HG02884 (cell line): ENCODE results near the gene PRLH.
"Not testable (repeated sequence)": the region's sequence is repeated elsewhere in the genome, so short reads cannot be mapped to it uniquely, and the experiment has no call there.

Experiments
- ATAC-seq: cut with Tn5 transposase; IDR thresholded peaks from one replicate; pipeline ENCODE4 v1.9.1; 2021; ENCODE audit warnings: mild to moderate bottlenecking, moderate library complexity; ENCODE audit not compliant: unreplicated experiment

The PRLH gene

DNA sequence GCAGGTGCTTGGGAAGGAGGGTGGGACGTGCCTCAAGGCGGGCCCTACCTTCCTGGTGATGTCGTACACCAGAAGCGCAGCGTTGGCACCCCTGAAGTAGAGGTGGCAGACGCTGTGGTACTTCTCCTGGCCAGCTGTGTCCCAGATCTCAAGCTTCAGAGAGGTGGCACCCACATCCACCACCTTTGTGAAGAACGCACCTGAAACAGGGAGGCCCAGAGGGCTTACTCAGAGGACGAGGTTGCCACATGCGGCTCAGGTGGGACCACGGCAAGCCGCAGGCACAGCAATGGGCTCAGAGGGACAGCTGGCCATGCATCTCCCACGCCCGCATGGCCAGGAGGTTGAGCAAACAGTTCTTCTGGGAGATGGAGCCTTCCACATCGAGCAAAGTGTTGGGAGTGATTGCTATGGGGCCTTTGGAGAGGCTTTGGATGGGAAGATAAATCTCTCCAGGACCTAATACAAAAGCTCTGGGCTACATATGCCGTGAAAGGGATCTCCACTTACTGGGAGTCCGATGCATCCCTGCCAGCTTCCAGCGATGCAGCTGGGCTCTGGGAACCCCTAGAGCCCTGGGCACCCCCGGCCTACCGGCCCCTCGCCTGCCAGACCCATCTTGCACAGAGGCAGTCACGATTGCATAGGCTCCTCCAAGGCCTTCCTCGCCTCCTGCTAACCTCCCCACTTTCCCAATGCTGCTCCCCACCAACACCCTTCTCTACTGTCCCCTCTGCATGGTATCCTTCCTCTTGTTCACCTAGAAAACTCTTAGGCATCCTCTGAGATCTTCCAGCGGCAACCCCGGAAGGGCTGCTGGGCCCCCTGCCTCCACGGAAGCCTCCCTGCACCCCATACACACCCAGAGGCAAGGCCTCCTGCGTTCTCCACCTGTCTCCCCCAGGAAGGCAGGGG lies 11.8 kb downstream of the PRLH start:
- ATAC-seq = no peak

DNA sequence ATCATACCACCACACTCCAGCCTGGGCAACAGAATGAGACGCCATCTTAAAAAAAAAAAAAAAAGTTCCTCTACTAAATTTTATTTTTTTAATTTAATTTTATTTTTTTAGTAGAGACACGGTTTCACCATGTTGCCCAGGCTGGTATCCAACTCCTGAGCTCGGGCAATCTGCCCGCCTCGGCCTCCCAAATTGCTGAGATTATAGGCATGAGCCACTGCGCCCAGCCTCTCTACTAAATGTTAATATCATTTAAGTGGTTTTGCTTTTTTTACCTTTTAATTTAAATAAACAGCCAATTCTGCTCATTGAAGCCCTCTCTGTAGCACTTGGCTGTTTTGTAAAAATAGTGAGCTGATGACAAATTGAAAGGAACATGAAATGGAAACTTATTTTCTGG lies 15.0 kb downstream of the PRLH start:
- ATAC-seq = no peak

DNA sequence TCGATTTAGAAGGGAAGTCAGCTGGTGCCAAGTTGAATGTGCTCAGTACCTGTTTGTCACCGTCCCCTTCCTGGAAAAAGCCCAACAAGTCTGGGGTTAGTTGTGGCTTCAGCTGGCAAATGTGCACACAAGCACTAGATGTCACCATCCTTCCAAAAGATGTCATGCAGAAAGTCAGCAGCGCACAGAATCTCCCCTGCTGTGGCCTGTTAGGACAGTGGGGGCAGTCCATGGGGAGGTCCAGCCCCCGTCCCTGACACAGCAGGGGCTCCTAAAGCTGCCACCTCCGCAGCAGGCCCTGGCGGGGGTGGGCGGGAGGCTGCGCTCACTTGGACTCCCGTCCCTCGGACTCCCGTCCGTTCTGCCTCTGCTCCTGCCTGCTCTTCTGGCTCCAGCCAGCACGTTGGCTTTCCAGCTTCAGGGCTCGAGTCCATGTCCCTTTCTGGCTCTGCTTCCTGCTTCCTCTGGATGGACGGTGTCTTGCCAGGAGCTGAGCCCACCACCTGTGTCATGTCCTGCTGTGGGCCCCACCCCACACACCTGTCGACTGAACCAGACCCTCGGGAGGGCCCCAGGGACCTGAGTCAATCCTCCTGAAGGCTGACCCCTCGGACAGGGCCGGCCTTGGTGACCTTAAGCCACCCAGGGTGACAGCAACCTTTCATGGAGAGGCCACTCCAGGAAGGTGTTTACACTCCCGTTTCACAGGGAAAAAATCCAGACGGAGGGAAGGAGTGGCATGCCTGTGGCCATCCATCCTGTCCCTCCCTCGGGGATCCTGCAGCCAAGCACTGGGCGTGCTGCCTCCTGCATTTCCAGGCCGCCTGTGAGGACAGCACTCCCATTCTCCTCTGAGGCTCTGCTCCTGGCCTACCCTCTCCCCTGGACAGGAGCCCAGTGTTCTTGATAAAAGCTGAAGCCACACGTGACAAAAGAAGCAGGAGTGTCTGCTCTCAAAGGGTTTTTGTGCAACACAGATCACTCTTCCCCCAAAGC lies 15.7 kb downstream of the PRLH start:
- ATAC-seq = no peak

DNA sequence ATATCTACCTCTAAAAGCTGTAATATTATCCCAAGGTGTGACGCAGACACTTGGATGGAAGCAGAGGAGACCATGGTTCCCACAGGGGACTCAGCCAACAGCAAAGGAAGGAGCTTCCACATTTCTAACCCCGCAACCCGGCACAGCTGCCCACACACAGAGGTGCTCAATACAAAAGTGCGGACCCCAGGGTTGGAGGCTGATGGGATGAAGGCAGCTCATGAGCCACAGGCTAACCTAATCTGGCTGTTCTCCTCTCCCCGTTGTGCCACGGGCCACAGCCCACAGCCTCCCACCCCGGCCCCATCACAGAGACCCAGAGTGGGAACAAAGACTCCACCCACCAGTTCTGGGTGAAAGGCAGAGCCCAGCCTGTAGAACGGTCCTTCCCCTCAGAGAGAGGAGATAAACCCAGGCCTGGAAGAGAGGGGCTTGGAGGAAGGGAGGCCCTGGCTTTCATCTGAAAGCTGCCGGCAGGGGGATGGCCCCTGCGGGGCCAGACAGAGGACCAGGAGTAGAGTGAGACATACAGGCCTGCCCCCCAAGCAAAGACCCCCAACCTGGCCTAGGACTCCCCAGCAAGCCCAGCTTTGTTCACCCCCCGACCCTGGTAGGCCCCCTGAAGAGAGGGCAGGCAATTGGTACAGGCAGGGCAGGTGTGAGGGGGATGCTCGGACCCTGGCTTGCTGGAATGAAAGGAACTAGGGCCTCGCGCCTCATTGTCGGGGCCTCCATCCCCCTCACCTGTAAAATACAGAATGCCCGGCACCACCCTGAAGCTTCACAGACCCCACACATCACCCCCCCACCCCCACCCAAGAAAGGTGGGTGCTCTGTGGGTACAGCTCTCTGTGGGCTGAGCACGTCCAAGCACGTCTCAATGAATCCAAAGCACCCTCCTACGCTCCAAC lies 17.3 kb downstream of the PRLH start:
- no peak for ATAC-seq

DNA sequence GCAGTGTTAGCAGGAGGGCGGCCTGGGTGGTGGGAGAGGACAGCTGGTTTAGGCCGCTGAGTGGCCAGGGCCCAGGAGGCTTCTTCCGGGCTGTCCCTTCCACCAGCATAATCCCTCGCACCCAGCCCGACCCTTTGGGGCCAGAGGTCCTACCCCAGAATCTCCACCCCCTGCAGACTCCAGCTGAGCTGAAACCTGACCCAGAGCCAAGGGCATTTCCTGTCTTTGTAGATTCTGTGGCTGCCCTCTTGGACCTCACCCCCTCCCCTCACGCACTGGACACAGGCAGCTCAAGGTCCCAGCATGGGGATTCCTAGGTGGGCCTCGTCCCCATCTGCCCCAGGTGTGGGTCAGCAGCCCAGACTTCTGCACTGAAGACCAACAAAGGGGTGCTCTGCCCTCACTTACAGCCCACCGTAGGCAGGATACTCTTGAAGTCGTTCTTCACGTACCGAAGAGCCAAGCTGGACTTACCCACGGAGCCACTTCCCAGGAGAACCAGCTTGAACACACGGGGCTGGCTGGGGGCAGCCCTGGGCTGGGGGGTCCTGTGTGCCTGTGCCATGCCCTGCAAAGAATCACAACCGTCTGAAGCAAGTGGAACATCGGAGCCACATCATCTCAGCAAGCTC lies 19.3 kb downstream of the PRLH start:
- ATAC-seq = no peak

DNA sequence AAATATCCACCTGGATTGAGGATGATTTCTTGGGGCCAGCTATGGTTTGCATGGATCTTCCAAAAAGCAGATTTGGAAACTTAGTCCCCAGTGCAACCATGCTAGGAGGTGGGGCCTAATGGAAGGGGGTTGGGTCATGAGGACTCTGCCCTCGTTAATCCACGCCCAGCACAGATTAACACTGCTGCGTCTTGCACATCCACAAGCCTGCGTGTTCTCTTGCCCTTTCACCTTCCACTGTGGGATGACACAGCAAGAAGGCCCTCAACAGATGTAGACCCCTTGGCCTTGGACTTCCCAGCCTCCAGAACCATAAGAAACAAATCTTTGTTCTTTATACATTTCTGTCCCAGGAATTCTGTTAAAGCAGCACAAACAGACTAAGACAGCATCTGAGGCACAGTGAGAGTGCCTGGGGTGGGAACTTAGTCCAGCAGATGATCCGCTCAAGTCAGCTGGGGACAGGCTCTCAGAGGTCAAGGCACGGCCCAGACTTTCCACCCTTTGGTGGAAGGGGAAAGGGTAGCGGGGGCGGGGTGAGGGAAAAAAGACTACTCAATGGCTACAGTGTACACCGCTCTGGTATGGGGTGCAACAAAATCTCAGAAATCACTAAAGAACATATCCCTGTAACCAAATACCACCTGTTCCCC lies 21.8 kb downstream of the PRLH start:
- ATAC-seq = no peak

DNA sequence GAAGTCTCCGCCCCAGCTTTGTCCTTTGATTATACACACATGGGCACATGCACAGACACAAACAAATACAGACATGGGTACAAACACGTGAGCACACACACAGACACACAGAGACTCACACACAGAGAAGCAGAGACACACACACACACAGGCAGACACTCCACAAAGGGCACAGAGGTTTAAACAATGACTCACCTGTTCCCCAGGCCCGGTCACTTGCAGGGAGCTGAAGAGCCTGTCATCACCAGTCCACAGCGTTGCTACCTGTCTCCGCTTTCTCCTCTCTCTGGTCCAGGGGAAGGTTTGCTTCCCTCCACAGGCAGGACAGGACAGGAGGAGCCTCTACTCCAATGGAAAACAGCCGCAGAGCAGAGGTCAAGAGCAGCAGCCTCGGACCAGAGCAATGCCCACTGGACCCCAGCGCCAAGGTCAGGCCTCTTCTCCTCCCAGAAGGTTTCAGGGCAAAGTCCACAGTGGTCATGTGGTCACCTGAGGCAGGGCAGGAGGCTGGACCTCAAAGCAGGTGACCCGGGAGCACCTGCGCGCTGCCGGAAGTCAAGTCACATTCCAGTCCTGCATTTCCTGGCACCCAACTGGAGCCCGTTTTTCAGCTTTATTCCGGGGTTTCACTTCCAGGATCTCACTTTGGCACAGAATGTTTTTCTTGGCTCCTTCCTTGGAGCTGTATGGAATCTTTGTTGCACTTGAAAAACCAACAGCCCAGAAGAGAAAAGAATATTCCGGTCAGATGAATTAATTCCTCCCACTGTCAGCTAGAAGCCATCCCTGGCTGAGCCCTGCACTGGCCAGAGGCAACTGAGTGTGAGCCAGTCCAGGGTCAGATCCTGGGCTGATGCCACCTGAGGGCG lies 24.1 kb downstream of the PRLH start, which contains the start of gene RAB17:
RAB17 (minus strand) TSS at position 463 of the 869 bp plus-strand sequence. CDS start 4,580 bp downstream, outside the sequence.
- ATAC-seq = no peak

DNA sequence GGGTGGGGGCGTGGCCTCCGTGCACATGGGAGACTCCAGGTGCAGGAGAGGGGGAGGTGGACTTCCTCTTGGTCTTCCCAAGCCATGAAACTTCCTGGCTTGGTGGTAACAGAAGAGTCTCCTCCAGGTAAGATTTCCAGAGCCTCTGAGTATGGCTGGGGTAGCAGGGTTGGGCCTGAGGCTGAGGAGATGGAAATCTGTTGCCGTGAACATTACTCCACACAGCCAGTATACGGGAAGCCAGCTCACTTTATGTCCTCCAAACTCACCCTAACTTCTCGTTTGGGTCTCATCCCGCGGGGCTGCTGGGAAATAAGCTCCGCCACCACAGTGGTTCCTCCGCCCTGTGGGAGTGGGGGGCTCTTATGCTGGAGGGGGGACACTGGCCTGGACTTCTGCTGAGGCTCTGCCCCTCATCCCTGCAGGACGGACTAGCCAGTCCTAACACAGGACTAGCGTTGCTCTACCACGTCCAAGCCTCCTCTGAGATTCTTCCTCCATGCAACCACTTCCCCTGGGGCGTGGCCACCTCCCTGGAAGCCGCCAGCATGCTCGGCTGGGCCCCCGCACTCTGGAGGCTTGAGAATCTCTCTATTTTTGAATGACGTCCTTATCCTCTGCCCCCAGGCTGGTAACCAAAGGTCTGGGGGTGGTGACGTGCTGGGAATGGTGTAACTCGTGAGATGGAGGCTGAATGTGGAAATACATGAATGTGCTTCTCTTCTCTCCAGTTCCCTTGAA lies 24.9 kb downstream of the PRLH start:
- no peak for ATAC-seq

DNA sequence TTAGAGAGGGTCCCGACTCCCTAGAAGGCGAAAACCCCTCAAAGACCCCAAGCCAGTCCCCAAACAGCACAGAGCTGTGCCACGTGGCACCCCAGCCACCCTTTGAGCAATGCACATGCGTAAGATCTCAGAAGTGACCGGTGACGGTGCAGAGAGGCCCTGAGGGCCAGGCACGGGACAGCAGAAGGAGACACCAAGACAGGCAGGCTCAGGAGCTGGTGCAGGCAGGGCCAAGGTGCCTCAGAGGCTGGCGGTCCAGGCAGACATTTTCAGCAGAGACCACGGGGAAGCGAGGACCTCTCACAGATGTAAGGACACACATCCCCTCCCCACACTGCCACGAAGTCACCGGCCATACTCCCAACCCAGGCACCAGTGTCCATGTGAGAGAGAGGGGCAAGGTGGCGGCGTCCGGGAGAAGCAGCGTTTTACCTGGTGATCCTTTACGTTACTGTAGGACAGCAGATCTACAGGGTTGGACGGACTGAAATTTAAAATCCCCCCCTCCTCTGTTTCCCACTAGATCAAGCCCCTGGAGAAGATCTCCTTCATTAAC lies 26.1 kb downstream of the PRLH start:
- no peak for ATAC-seq

DNA sequence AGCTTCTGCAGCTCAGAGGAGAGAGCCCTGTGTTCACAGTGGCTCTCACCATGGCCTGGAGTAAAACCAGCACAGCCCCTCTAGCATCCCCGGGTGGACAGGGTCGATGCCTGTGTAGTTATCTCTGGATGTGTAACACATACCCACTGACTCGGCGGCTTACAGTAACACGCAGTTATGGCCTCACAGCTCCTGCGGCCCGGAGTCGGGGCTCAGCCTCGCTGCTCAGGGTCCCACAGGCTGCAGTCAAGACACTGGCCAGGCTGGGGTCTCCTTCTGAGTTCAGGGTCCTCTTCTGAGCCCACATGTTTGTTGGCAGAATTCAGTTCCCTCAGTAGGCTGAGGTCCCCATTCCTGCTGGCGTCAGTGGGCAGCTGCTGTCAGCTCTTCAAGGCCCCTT lies 26.7 kb downstream of the PRLH start:
- no peak for ATAC-seq

DNA sequence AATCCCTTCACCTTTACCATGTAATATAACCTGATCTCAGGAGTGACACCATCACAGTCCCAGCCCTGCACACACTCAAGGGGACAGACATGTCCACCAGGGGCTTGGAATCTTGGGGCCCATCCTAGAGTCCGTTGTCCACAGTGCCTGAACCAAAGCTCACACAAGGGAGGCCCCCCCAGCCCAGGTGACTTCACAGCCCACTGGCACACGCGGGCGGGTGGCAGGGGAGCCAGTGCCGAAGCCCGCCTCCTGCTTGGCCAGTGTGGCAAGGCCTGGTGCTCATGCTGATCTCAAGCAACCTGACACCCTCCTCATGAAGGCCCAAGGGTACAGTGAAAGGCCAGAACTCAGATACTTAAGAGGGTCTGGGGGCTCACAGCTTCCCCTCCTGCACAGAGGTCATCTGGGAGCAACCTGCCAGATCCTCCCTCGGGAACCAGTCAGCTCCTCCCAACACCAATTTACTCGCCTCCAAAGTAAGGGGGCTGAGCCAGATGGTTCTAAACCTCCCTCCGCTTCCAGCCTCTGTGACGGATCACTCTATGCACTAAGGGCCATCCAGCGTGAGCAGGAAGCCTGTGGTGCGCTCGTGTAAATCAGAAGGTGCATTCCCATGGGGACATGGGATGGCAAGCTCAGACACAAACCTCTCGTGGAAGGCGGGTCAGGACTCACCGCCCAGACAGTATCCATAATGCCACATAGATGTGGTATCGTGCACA lies 27.4 kb downstream of the PRLH start:
- no peak for ATAC-seq

DNA sequence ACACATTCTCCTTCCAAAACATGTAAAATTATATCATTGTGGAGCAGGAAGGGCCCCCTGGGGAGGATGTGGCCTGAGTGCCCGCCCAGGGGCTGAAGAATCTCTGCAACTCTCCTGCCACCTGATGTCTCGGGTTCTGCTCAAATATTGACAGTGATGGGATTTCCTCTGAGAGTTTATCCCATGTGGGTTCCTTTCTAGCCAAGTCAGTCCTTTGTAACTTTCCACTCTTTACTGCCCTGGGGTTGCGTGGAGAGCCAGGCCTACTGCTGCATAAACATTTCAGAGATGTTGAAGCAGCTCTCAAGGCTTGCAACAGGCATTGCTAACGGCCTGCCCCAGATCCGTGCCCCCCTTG lies 28.1 kb downstream of the PRLH start:
- no peak for ATAC-seq

DNA sequence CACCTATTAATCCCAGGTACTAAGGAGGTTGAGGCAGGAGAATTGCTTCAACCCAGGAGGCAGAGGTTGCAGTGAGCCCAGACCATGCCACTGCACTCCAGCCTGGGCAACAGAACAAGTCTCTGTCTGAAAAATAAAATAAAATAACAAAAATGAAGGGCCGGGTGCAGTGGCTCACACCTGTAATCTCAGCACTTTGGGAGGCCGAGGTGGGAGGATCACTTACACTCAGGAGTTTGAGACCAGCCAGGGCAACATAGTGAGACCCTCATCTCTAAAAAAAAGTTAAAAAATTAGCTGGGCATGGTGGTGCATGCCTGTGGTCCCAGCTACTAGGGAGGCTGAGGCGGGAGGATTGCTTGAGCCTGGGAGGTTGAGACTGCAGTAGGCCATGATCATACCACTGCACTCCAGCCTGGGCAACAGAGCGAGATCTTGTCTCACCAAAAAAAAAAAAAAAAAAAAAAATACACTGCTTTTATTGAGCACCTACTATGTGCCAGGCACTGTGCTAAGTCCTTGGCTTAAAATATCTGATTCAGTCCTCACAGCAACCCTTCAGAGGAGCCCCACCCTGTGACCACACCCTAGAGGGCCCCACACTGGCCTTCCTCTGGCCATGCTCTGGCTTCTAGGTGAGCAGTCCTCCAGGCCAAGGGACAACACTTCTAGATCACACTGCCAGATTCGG lies 29.6 kb downstream of the PRLH start:
- not testable (repeated sequence) for ATAC-seq

DNA sequence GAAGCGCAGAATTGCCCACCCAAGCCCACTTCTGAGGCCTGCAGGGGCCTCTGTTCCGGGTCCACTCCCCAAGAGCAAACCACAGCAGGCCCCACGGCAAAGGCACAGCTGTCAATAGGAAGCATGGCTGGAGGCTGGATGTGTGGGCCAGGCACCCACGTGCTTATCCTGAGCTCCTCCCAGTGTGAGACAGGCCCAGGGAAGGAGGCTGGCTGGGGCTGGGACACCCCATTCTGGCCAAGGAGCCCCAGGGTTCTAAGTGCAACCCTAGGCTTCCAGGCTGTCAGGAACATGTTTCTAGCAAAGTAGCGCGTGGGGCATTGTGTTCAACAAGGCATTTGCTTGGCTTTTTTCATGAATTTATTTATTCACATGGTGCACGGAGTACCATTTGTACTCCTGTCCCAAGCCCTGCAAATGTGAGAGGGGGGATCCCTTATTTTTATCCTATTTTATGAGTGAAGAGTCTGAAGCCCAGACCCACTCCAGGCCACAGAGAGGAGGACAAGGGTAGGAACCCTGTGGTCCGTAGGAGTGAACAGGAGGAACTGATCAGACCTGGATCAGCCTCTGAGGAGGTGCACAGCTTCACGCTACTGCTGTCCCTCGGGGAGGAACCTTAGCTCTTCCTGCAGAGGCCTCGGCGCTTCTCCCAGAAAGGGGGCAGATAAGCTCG lies 30.3 kb downstream of the PRLH start:
- ATAC-seq = no peak

DNA sequence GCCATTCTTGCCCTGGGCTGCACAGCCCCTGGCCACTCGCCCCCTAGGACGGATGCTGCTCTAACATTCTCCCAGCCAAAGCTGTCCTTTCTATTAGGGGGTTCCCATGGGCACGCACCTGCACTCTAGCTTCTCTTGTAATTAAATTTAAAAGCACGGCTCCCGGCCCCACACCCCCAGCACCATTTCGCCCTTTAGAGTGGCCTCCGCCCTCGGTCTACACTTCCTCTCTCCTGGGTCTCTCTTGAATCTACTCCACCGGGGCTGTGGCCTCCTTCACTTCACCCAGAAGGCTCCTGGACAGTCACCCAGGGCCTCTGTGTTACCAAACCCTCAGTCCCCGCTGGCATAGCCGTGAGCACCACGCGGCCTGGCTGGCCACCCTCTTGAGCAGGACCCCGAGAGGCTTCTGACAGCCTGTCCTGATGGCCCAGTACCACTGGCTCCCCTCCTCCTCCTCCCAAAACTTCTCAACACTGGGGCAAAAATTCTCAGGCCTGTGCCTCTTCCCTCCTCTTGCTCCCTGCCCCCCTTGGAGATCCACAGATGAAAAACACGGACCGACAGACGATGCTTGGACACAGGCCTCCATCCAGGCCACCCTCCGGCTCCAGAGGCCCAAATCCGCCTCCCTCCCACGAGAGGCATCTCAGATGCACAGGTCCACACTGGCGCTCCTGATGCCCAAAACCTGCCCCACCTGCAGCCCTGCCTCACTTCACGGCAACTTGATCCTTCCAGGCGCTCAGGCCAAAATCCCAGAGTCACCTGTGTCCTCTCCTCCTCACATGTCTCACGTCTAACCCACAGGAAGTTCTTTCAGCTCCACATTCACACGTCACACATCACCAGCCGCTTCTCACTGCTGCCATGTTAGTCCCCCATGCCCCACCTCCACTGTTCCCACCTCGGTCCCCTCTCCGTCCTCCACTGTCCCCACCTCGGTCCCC lies 31.1 kb downstream of the PRLH start:
- ATAC-seq = no peak
